ENCODE data around the gene ZCCHC7.

The ZCCHC7 gene

DNA sequence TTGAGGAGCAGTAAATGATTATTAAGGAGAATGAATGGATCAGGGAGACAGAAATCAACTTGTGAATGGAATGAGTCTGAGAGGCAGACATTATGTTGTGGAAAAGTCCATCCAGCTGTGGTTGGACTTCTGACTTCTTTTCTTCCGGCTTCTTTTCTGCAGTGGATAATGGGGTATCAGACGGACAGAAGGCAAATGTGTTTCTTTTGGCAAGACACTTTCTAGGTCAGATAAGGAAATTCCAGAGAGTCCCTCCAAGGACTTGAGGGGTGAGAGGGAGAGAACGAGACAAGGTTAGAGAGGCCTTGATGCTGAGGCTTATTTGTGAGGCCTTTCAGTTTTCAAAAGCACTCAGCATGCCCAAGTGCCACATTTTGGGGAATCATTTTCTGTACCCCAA is 285.0 kb downstream of the ZCCHC7 start:
- no peak for DNase-seq (ENCODE audit: low read depth in 3 of 3)

DNA sequence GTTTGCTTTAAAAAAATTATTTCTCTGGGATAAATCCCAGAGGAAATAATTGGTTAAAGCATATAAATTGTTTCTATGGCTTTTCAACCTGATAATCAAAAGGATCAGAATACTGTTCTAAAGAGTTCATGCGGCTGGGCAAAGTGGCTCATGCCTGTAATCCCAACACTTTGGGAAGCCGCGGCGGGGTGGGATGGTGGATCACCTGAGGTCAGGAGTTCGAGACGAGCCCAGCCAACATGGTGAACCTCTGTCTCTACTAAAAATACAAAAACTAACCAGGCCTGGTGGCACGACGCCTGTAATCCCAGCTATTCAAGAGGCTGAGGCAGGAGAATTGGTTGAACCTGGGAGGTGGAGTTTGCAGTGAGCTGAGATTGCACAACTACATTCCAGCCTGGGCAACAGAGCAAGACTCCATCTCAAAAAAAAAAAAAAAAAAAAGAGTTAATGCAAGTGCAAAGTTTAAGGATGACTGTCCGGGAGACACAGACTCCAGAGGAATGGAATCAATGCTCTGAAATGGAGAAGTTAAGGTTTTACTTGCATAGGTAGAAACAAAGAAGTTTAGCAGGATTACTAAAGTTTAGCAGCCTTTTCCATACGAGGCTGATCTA is 285.5 kb downstream of the ZCCHC7 start:
- no peak for DNase-seq (ENCODE audit: low read depth in 3 of 3)

DNA sequence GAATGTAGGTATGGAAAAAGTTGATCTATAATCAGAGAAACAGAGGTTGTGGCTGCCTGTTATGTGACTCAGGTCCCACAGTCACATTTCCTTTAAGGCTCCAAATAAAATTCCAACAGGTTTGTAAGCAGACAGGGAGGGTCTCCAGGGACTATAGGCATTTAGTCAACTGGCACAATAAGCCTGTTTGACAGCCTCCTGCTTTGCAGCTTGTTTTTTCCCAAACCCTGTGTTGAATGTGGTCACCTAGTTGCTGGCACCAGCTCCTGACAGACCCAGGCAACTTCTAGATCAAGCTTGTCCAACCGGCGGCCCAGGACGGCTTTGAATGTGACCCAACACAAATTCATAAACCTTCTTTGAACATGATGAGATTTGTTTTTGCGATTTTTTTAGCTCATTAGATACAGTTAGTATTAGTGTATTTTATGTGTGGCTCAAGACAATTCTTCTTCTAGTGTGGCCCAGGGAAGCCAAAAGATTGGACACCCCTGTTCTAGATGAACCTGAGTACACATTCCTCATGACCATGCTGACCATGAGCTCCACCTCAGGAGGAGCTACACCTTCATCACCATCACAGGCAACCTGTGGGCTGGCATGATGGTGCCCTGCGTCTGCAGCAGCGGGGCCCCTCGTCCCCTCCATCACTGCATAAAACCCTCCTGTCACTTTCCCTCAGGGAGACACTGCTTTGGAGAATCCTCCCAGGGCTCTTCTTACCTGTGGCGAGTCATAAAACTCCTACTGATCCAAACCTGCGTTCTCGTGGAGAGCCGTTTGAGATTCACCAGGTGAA is 286.4 kb downstream of the ZCCHC7 start:
- DNase-seq (ENCODE audit: low read depth in 3 of 3), result no peak

DNA sequence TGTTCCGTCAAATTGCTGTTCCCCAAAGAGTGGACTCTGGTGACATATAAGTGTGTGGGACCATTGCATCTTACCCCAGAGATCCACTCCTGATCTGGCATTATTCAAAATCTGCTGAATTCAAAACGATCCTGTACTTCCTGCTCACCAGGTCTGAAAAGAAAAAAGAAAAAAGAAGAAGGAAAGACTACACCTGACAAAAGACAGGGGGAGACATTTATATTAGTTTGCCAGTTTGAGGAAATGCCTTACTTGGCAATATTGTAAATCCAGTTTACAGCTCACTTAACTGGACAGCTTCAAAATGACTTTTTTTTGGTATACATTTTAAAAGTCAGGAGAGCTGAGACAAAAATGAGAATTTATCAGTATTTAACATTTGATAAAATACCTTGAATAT is 287.1 kb downstream of the ZCCHC7 start:
- DNase-seq (ENCODE audit: low read depth in 3 of 3), result no peak
